GM21723 (cell line): ENCODE data around the gene SAT1.
A peak's percentile ranks its signal among the peaks of the same experiment; 100 is the strongest.
"Not testable (repeated sequence)": the region's sequence is repeated elsewhere in the genome, so short reads cannot be mapped to it uniquely, and the experiment has no call there.

Experiments
- ATAC-seq: cut with Tn5 transposase; IDR thresholded peaks from one replicate; pipeline ENCODE4 v1.9.1; 2021; ENCODE audit warnings: mild to moderate bottlenecking, moderate library complexity; ENCODE audit not compliant: unreplicated experiment

Gene SAT1

DNA sequence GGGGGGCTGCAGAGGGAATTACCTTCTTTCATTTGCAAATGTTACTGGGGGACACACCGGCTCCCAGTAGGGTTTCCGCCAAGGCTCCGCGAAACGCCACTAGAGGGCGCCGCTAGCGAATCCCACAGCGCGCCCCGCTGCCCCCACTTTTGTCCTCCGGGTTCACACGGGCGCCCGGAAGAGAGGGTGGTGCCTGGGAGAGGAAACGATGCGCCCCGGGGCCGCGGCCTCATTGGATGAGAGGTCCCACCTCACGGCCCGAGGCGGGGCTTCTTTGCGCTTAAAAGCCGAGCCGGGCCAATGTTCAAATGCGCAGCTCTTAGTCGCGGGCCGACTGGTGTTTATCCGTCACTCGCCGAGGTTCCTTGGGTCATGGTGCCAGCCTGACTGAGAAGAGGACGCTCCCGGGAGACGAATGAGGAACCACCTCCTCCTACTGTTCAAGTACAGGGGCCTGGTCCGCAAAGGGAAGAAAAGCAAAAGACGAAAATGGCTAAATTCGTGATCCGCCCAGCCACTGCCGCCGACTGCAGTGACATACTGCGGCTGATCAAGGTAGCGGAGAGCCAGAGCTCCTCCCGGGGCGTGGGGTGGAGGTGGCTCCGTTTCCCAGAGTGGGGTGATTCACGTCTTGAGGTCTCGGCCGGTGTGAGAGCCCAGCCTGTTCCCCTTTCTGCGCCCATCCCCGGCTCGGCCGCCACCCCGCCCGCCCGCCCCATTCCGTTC is at the start of gene SAT1:
SAT1 (plus strand) TSS at position 311 of the 726 bp plus-strand sequence; CDS start at position 490, 179 bp downstream.
- ATAC-seq, result peak; percentile 88

- no peak for ATAC-seq
Observed at GRCh38 chrX:23736030-23736429, 46.9 kb upstream of the SAT1 start.

- ATAC-seq, result no peak
Observed at GRCh38 chrX:23737413-23737812, 45.6 kb upstream of the SAT1 start.

GRCh38 chrX:23742174-23742696 is 40.7 kb upstream of the SAT1 start:
- peak; percentile 14 for ATAC-seq

DNA sequence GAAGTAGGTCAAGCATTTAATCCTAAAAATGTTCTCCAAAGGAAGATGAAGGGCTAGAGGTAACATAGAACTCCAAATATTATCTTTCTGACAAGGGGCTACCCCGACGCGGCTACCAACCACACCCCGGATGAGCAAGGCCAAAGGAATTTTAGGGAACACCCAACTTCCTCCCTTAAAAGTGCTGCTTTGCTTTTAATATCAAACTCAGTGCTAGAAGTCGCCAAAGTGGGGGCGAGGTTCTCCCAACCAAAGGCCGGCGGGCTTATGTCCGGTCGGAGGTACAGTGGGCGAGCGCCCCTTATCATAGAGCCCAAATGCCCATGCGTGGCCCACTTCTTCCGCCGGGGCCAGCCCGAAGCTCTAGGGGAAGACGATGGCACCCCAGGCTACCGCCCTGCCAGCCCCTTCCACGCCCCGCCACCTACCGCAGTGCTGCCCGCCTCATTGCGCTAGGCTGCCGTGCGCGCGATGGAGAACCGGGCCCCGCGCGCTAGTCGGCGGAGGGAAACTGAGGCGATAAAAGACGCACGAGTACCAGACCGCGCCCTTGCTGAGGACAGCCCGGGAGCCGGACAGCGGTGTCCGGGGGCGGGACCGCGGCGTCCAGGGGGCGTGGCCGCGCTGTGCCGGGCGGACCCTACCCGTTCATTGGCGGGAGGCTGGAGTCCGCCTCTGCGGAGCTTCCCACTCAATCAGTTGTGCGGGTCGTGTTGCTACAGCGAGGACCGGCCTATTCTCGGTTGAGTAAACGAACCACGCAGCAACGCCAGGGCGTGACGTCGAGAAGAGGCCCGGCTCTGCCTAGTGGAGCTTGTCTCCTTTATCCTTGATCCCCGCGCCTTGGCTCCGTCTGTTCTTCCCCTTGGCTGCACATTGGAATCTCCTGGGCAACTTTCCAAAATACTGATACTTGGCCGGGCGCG is 40.0 kb upstream of the SAT1 start, which contains the start of gene ACOT9:
ACOT9 (minus strand) TSS at position 580 of the 926 bp plus-strand sequence; CDS start at position 448, 132 bp downstream.
- peak; percentile 97 for ATAC-seq

DNA sequence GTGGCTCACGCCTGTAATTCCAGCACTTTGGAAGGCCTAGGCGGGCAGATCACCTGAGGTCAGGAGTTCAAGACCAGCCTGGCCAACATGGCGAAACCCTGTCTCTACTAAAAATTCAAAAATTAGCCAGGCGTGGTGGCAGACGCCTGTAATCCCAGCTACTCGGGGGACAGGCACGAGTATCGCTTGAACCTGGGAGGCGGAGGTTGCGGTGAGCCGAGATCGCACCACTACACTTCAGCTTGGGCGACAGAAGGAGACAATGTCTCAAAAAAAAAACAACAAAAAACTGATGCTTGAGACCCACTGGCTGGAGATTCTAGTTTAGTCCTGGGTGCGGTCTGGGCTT is 39.4 kb upstream of the SAT1 start:
- ATAC-seq, result not testable (repeated sequence)

DNA sequence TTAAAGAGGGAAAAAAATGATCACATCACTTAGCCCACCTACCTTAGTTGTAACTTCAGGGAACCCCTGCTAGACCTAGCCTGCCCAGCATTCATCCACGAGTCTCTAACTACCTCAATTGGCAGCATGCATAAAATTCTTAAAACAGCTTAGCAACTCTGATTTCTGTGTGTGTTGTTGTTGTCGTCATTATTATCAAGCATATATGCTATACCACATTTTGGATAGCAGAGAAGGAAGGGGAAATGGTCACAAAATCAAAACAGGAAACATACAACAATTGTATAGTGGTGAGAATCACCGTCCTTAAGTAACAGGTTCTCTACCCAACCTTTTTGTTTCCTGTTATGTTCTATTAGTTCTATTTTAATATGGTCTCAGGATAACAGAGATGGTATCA is 37.2 kb upstream of the SAT1 start:
- no peak for ATAC-seq

- no peak for ATAC-seq
Observed at GRCh38 chrX:23749129-23749528, 33.8 kb upstream of the SAT1 start.

GRCh38 chrX:23749576-23749975 is 33.4 kb upstream of the SAT1 start:
- no peak for ATAC-seq

DNA sequence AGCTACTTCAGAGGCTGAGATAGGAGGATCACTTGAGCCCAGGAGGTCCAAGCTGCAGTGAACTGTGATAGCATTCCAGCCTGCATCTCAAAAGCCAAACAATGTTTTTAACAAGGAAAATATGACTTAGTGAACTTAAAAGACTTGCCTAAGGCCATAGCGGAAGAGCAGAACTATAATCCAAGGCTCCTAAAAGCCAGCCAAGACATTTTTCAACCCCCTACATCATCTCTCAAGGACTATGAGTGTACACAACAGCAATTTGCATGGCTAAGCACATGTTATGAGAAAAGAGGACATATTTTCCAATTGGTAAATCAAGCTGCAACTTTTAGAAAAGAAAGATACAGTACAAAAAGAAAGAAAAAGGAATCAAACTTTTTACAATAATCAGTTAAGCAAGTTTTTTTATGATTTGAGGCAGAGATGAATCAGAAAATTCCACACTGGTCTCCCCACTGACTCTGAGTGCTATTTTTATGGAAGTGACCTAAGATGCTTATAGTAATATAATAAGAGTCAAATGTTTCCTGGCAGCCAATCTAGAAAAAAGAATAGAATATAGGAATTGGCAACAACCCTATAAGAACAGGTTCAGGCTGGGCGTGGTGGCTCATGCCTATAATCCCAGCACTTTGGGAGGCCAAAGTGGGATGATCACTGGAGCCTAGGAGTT is 30.1 kb upstream of the SAT1 start:
- no peak for ATAC-seq

DNA sequence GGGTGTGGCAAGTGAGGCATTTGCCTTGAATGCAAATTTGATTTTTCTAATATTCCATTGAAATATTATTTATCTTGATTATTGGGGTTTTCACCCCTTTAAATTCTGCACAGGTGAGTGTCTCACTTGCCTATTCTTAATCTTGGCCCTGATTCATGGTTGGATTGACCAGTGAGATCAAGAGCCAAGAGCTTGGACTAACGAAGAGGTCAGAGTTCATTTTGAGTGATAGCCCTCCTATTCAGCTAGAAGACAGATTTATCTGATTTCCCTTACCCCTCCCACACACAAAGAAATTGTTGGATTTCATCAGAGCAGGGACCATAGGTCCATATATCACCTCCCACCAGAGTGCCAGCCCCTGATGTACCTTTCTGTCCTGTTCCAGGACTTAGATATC is 28.3 kb upstream of the SAT1 start:
- no peak for ATAC-seq

DNA sequence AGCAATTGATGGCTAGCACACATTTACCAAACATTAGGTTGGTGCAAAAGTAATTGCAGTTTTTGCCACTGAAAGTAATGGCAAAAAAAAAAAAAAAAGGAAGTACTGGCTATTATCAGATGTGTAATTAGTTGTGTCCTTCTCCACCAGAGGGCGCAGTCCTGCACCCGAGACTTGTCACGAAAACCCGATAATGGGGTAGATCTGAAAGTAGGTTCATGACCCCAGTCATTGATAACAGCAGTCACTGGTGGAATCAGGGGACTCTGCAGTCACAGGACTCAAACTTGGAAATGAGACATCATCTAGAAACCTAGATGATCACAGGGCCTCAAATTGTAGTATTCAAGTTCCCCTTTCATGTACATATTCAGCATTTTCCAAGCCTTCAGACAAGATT is 26.8 kb upstream of the SAT1 start:
- ATAC-seq, result peak; percentile 75

- no peak for ATAC-seq
Observed at GRCh38 chrX:23759821-23760220, 23.2 kb upstream of the SAT1 start.

GRCh38 chrX:23764188-23764984 is 18.6 kb upstream of the SAT1 start:
- ATAC-seq, result no peak

- no peak for ATAC-seq
Observed at GRCh38 chrX:23765449-23765848, 17.5 kb upstream of the SAT1 start.

DNA sequence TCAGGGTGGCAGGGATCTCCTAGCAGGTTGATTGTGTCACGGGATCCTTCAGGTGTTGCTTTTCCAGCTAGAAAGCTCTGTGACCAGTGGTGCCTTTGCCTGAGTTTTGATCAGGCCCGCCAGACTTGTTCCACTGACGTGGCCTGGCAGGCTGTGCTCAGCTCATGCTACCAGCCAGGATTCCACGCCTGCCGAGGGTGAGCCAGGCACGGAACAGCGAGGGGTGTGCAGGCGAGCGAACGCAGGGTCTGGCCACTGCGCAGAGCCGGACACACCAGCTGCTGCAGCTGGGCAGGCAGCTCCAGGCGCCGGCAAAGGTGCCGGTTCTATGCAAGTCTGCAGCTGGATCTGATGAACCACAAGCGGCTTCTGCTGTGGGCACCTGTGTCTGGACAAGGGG is 17.1 kb upstream of the SAT1 start:
- no peak for ATAC-seq

GRCh38 chrX:23766650-23767551 is 16.1 kb upstream of the SAT1 start:
- ATAC-seq, result no peak

DNA sequence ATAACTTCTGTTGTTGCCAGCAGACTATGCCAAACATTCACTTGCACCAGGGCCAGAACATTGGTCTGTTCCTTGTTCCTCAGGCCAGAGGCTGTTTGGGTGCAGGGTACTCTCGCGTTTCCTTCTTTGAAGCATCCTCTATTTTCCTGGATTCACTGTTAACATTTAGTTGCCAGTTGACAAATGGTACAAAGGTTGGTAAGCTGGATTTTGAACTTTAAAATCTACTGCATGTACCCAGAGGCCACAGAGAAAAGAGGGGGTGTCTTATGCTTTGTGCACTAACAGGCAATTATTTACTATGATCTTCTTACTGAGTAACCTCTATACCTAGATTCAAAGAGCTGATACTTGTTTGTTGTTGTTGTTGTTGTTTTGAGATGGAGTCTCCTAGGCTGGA is 12.8 kb upstream of the SAT1 start:
- no peak for ATAC-seq

- not testable (repeated sequence) for ATAC-seq
Observed at GRCh38 chrX:23771086-23771485, 11.9 kb upstream of the SAT1 start.
